ENCODE measurements around the gene BLOC1S3.
"Not testable (repeated sequence)": the region's sequence is repeated elsewhere in the genome, so short reads cannot be mapped to it uniquely, and the experiment has no call there.

BLOC1S3 gene

DNA sequence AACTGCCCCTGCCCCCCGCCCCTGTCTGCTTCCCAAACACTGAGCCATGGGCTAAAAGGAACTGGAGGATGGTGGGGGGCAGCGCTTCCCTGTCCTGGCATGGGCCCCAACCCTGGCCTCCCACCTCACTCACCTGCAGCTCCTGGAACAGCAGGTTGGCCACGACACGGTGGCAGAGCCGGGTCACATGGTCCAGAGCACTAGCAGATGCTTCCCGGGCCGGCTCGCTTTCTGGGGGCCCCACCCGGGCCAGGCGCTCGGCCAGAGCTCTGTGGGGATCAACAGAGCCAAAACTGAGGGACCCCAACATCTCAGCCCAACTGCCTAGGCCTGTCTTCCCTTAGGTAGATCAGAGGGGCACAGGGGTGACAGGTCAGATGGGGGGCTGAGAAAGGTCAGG, 46.1 kb downstream of the BLOC1S3 start:
- no peak for DNase-seq (ENCODE audit: low spot score)

DNA sequence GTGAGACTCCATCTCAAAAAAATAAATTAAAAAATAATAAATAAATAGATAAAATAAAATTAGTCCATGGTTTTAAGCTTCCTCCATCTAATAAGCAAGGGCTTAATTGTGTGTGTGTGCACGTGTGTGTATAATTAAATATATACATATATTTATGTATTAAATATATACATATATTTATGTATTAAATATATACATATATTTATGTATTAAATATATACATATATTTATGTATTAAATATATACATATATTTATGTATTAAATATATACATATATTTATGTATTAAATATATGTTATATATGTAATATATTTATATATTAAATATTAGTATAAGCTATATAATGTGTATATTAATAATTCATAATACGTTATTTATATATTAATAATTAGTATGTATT, 50.5 kb downstream of the BLOC1S3 start:
- DNase-seq (ENCODE audit: low spot score) = not testable (repeated sequence)

All from iPS-NIHi11 (cell line).